HL-60 (cell line): Measurements from ENCODE around the gene HMOX1.

Source experiments
- TF ChIP-seq, protein P1 (sequence below): IDR thresholded peaks from one replicate; pipeline ENCODE4 v1.5.1; 2011; ENCODE audit warnings: low read length, control low read depth, inconsistent platforms; ENCODE audit not compliant: insufficient read depth
- TF ChIP-seq, protein P2 (sequence below): IDR thresholded peaks from 2 replicates; pipeline ENCODE4 v1.6.1; 2012; ENCODE audit warnings: low read depth; ENCODE audit not compliant: insufficient replicate concordance

- TF ChIP-seq, protein P1, sequence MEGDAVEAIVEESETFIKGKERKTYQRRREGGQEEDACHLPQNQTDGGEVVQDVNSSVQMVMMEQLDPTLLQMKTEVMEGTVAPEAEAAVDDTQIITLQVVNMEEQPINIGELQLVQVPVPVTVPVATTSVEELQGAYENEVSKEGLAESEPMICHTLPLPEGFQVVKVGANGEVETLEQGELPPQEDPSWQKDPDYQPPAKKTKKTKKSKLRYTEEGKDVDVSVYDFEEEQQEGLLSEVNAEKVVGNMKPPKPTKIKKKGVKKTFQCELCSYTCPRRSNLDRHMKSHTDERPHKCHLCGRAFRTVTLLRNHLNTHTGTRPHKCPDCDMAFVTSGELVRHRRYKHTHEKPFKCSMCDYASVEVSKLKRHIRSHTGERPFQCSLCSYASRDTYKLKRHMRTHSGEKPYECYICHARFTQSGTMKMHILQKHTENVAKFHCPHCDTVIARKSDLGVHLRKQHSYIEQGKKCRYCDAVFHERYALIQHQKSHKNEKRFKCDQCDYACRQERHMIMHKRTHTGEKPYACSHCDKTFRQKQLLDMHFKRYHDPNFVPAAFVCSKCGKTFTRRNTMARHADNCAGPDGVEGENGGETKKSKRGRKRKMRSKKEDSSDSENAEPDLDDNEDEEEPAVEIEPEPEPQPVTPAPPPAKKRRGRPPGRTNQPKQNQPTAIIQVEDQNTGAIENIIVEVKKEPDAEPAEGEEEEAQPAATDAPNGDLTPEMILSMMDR: no peak
- TF ChIP-seq, protein P2, sequence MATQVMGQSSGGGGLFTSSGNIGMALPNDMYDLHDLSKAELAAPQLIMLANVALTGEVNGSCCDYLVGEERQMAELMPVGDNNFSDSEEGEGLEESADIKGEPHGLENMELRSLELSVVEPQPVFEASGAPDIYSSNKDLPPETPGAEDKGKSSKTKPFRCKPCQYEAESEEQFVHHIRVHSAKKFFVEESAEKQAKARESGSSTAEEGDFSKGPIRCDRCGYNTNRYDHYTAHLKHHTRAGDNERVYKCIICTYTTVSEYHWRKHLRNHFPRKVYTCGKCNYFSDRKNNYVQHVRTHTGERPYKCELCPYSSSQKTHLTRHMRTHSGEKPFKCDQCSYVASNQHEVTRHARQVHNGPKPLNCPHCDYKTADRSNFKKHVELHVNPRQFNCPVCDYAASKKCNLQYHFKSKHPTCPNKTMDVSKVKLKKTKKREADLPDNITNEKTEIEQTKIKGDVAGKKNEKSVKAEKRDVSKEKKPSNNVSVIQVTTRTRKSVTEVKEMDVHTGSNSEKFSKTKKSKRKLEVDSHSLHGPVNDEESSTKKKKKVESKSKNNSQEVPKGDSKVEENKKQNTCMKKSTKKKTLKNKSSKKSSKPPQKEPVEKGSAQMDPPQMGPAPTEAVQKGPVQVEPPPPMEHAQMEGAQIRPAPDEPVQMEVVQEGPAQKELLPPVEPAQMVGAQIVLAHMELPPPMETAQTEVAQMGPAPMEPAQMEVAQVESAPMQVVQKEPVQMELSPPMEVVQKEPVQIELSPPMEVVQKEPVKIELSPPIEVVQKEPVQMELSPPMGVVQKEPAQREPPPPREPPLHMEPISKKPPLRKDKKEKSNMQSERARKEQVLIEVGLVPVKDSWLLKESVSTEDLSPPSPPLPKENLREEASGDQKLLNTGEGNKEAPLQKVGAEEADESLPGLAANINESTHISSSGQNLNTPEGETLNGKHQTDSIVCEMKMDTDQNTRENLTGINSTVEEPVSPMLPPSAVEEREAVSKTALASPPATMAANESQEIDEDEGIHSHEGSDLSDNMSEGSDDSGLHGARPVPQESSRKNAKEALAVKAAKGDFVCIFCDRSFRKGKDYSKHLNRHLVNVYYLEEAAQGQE: no peak
These were observed 14.1 kb downstream of the HMOX1 start for GRCh38 chr22:35394810-35395563.
